ENCODE results near the gene NATD1.

The NATD1 gene

DNA sequence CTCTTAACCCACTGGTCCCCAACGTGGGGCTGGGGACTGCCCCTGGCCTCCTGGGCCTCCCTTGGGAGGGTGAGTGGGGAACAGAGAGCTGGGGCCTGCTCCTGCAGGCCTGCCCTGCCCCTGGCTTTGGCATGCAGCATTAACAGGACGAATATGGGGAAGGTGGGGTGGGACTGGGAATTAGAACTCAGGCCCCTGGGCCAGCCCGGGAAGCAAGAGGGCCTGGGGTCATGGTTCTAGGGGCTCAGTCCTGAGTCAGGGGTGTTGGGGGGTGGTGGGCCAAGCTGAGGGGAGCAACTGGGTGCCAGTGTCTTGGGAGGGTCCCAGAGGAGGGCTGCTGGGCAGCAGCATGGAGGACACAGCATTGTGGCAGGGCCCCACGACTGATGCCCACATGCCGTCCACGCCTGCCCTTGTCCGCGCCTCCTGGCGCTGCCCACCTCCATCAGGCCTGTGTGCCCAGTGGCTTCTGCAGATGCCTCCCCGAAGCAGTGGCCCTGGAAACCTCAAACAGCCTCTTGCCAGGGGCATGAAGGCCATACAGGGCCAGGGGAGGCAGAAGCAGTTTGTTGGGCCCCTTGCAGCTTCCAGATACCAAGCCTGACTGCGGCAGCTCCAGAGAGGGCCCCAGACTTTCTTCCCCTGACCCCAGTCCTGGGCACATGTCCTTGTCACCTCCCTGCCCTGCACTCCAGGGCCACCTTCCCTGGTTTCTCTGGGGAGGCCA, 36.1 kb upstream of the NATD1 start:
- DNase-seq, result no peak

DNA sequence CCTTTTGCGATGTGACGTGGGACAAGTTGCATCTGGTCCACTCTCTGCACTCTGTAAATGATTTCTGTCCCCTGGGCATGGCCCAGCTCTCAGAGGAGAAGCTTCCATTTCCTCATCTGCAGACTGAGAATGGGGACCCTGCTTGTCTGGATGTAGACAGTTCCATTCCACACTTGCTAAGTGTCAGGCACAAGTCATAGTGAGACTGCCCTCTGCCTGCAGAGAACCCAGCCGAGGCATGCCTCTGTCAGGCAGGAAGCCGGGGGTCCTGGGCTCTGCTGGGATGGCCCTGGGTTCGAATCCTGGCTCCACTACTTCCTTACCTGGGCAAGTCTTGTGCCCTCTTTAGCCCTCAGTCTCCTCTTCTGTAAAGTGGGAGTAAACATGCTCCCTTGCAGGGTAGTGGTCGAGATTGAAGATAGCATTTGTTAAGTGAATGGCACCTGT, 35.4 kb upstream of the NATD1 start:
- peak; percentile 34 for DNase-seq

DNA sequence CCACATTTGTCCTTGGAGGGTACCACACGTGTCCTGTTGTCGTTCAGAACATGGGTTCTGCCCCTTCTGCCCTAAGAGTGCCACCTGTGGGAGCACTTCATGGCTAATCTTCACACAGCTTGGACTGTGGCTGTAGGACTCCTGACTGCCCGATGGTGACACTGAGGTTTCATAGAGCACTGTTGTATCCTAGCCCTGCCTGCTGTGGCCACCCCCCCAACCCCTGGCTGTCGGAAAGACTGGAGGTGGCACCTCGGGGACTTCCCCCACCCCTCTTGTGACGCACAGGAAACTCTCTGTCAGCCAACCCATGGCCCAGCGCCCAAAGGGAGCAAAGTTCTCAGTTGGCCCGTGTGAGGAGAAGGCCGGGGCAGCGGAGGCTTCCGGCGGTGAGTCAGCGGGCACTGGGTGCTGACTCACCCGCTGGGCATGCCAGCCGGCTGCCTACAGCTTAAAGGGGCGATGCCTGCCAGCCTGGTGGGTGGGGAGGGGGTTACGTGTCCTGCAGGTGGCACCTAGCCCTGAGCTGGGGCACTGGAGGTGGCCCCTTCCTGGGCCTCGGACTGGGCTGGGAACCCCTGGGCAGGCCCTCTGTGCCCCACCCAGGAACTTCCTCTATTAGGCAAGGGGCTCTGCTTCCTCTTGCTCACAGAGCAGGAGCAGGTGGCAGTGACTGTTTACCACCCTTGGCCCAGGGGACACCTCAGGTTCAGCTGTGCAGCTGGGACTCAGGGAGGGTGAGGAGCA, 34.7 kb upstream of the NATD1 start:
- DNase-seq, result peak; percentile 94

DNA sequence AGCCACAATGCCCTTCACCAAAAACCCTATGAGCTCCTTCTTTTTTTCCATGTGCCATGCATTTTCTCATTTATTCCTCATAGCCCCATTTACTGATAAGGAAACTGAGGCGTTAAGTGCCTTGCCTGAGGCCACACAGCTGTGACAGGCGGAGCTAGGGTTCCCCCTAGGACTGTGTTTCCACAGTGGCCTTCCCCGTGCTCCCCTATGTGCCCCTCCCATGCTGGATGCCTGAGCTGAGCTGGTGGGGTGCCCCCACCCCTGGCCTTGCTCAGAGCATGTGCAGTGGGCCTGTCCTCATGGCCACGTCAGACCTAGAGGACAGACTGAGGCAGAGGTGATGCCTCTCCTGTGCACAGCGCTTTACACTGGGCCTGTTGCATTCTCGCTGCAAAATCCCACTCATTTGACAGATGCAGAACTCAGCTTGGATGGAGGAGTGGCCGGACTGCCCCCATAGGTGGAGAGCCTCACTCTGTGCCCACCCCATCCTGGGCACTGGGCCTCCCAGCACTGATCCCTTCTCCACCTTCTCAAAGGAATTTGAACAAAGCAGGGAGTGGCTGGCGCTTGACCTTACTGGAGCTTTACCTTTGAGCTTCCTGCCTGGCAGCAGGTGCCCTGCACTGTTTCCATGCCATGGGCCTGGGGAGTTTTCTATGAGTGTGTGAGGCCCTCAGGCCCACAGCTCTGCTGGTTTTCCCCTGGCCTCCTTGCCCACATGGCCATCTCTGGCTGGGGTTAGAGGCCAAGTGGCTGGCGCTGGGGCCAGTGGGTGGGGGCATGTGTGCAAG, 33.9 kb upstream of the NATD1 start:
- DNase-seq, result peak; percentile 26

DNA sequence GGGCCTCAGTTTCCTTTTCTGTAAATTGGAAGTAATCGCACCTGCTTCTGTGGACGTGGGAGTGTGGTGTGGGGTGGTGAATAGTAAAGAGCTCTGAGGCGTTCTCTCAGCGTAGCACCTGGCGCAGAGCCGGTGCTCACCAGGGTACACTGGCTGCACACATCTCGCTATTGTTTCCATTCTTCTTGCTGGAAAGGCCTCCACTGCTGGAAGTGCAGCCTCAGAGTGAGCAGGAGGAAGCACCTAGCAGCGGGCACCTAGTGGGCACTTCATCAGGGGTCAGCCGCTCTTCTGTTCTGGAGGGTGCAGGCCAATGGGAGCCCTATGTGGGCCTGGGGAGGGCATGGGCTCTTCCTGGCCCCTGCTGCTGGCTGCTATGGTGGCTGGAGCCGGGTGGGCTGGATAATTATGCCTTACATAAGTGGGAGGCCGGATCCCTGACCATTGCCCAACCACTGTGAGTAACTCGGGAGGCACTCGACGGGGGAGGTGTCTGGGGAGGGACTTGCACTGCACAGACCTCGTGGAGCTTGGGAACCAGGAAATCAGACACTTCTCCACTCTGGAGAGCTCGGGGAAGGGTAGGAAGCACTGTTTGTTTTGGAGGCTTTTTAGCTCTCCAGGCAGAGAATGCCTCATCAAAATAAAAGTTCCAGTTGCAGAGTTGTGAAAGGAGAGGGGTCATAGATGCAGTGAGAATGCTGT, 33.0 kb upstream of the NATD1 start:
- DNase-seq, result no peak

DNA sequence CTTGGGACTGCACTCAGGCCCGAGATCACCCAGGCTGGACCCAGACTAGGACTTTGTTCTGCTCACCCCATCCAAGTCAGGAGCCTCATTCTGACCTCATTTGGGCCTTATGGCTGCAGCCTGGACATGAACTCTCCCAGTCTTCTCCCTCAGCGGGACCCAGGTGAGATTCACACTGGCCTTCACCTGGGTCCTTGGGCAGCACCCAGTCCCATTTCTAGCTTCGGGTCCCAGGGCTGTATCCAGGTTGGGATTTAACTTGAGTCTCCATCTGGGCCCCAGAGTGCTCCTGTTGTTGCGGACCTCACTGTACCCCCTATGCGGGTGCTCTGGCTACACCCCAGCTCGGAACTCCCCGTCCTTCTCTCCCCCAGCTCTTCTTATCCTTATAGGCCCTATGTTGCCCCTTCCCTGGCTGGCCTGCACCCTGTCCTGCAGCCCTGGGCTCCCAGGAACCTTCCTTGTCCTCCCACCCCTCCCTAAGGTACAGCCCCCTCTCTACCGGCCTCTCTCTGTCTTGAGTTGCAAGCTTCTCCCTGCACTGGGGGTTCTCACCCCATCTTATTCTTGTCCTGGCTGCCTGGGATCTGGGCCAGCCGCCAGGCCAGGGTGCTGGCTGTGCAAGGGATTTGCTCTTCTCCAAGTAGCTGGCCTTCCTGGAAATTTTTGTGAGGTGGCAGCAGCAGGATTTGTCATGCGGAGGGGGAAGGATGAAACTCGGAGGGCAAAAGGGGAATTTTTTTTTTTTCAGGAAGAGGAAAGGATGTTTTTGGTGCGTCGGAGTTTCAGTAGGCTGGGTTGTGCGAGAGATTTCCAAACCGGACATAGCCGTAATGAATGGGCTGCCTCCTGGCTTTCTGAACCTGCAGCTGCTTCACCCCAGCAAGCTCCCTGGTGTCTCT, 32.2 kb upstream of the NATD1 start:
- DNase-seq, result no peak

DNA sequence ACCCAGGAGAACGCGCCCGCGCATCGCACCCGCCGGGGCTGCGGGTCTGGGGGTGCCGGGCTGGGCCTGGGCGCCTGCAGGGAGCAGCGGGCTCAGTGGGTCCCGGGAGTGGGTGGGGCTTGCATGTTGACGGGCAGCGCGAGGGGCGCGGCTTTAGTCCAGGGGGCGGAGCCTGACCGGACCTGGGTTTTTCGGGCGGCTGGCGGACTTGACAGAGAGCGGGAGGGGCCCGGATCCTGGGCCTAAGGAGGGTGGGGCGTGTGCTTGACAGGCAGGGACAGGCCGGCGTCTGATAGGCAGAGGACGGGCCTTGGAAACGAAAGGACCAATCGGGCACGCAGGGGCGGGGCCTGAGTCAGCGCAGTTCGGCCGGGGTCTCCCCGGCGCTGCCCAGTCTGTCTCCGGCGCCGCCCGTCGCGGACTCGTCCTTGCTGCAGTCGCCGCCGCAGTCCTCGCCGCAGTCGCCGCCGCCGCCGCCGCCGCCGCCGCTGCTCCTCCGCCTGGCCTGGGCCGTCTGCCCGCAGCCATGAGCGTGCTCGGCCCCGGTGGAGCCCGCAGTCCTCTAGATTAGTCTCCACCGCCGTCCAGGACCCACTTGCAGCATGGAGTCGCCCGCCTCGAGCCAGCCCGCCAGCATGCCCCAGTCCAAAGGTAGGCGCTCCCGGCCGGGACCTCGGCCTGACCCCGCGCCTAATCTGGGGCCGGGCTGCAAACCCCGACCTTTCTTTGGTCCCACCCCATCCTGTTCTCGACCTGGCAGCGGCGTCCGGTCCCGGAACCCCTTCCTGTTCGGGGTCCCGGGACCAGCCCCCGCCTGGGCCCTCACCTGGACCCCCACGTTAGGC, 31.3 kb upstream of the NATD1 start, which contains the start of gene MAP2K3:
Gene MAP2K3 (plus strand): TSS at position 393 of the 845 bp plus-strand sequence. CDS start 210 bp downstream, at position 603.
- peak; percentile 97 for DNase-seq

DNA sequence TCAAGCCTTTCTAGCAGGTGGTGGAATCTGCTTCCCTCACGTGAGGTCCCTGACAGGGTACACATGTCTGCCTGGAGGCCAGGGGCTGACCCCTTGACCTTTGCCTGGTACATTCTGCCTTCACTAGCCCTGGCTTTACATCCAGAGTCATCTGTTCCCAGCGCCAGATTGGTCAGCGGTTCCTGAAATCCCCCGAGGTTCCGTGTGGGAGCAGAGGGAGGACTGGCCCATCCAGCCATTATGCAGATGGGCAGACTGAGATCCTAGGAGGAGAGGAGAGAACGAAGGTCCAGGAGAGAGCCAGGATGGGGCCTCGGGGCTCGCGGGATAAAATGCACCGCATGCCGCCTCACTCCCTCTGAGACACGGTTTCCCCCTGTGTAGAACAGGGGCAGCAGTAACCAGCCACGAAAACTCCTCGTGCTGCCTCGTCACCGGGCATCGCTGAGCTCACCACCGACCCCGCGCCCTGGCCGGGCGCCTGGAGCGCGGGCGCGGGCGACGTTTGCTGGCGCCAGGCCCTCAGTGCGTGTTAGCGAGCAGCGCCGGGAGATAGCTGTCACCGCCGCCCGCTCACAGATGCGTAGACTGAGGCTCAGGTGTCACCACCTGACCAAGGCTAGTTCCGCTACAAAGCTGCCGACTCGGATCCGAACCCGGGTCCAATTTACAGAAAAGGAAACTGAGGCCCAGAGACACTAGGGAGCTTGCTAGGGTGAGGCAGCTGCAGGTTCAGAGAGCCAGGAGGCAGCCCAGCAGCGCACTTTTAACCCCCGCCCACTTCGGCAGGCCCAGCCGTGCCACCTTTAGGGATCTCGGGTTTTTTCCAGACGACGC, 30.5 kb upstream of the NATD1 start:
- DNase-seq, result no peak

DNA sequence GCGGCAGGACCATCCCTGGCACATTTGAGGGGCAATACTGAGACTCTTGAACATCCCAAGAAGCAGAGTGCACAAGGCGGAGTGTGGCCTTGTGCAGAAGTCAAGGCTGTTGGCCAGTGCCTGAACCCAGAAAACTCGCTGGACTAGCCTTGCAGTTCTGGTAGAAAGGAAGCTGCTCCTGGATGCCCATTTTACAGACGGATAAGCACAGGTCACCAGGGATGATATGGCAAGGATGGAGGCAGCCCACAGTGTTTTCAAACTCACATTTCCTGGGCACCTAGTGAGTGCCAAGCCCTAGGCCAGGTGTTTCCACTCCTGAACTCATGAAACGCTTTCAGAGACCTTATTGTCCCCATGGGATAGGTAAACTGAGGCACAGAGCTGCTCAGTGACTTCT, 29.6 kb upstream of the NATD1 start:
- DNase-seq, result no peak

DNA sequence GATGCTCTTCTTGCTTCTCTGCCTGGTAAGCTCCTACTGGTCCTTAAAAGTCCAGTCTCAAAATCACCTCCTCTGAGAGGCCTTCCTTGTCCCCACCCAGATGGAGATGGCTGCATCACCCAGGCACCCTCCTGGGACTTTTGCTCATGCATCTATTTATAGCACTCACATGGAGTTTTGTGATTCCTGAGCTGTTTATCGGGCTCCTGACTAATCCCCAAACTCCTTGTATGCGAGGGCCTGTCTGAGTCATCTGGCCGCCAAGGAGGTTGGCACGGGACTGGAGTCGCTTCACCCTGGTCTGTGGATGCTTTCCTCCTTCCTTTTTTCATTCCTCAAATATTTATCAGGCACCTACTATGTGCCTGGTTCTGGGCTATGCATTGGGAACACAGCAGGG, 29.0 kb upstream of the NATD1 start:
- DNase-seq, result no peak

DNA sequence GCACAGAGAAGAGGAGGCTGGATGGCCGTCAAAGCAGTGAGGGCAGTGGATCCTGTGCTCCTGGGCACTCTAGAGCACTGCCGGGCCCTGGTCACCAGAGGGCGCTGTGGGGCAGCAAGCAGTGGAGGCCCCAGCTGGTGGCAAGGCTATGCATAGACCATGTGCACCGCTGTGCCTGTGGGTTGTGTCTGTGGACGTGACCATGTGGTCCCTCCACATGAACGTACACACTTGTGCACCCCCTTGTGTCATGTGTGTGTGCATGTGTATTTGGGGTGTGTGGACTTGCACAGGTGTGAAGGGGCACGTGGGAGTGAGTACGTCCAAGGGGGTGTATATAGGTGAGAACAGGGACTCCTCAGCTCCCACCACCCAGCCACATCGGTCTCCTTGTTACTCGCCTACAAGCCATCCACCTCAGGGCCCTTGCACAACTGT, 26.9 kb upstream of the NATD1 start:
- DNase-seq, result peak; percentile 91

DNA sequence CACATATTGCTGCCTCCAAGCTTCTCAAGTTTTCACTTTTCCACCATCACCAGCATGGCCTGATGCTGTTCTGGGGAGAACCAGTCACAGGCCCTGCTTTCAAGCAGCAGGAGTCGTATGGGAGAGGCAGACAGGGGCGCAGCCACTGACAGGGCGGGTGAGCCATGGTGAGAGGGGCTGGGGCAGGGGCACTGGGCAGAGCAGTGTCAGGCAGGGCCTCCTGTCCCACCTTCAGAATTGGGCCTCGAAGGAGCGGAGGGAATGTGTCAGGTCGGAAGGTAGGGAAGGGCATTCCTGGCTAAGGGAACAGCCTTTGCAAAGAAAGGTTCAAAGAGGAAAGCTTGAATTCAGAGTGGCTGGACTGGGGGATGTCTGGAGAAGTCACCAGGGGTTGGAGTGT, 26.4 kb upstream of the NATD1 start:
- DNase-seq, result no peak

DNA sequence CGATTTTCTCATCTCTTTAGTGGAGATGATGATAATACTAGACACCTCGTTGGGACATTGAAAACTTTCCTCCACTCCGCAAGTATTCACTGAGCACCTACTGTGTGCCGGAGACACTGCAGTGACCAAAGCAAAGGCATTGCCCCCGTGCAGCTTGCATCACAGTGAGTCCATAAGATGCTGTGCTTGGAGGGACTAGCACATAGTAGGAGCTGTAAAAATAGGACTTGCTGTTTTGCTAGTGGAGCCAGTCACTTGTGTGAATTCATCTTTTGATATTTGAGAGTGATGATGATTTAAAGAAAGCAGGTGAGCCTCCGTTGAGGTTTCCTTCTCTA, 26.0 kb upstream of the NATD1 start:
- no peak for DNase-seq

DNA sequence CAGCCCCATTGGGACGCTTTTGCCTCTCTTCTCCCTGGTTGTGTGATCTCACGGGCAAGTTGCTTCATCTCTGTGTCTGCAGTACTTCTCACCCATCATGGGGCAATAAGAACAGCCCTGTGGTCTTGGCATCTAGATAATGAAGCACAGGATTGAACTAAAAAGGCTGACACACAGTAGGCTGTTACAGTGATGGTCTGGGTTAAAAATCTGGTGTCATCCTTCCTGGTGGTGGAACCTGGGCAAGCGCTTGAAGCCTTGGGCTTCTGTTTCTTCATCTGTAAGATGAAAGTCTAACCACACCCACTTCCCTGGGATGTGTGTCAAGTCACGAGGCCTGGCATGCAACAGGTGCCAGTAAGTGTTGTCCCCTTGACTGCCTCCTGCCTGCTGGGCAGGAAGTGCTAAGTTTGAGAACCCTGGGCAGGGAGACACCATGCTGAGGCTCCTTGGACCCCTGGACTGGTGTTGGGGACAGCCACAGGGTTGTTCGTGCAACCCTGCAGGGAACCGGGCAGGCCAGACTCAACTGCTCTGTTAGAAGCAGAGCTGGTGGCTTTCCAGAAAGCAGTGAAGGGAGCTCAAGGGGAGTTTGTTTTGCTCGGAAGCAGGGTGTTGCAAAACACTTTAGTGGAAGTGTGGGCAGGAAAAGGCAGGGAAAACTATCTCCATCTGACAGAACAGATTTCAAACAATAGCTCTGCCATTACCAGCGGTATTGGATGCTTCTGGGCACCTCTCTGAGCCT, 25.4 kb upstream of the NATD1 start:
- no peak for DNase-seq

DNA sequence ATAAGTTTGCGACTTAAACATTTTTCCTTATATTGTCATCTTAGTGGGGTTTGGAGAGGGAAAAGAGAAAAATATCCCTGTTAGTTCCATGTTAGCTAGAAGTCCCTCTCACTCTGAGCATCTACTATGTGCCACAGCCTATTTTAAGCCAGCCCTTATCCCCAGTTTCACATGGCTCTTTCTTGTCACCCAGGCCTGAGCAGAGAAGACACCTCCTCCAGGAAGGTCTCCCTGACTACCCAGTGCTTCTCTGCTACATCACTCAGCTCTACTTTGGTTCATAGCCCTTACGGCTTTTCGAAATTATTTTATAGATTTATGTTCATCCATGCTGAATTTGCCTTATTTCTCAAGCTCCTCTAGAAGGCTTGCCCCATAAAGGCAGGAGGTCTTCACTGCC, 24.1 kb upstream of the NATD1 start:
- DNase-seq, result no peak

DNA sequence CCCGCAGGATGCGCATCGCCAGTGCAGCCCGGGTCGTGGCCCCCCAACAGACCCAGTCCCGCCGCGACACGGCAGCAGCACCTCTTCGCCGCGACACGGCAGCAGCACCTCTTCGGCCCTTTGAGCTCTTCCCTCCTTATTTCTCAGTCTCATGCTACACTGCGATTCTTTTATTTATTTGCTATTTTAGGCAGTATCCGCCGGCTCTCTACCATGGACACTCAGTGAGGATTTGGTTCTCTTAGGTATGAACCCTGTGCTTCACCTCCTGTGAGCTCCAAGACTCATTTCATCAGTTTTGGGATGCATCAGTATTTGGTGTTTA, 23.0 kb upstream of the NATD1 start:
- DNase-seq, result no peak

DNA sequence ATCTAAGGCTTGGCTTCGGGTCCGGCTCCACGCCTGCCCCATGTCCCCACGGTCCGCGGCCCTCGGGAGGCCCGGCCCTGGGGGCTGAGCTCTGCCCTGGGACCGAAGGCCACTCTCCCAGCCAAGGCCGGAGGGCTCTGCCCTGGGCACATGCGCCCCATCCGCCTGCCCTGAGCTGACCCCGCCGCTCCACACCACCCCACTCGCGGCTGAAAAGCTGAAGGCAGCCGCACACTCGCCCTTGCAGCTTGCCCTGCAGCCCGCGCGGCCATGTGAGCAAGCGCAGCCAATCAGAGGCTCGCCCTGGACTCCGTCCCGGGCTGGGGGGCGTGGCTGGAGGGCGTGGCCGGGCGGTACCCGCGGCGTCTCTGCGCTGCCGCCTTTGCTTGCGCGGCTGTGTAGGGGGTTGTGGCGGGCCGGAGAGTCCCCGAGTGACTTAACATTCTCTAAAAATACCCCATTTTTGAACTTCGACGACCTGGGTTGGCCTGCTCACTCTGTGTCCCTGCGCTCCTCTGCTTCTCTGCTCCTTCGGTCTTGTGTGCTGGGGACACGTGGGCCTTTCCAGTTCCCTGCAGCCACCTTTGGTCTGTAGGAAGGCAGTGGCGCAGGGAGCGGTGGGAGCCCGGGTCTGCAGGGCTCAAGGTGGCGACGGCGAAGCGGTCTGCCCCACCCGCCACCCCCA, 22.5 kb upstream of the NATD1 start:
- peak; percentile 99 for DNase-seq

DNA sequence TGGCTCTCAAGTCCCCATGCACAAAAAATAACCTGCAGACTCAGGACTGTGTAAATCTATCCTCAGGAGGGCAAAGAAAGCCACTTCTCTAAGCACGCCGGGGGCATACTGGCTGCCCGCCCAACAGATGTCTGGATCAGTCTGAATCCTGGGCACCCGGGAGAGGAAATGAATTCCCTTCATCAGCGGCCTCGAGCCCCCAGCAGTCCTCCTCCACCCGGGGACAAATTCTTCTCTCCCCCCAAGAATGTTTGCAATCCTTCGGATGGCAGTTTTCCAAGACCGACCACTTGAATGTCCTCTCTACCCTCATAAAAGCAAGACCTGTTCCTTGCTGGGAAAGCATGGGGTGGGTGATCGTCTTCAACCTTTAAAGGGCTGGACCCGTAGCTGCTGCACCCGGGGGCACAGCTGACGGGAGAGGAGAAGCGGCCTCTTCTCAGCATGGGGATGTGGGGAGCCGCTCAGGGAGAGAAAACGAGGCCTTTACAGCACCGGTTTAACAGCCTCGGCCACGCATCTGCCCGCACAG, 21.9 kb upstream of the NATD1 start:
- no peak for DNase-seq

Data from stimulated activated CD4-positive, alpha-beta T cell treated with anti-CD3 and anti-CD28 coated beads, Interleukin-4, amount 100 ng/mL, for 1 hour (primary cell).